ENCODE data around the gene LILRB2. TPM values are rescaled to one million over a fixed set of nuclear protein-coding genes. Genes with fewer than 3 reads are reported as not detected.
"Not testable (repeated sequence)": the region's sequence is repeated elsewhere in the genome, so short reads cannot be mapped to it uniquely, and the experiment has no call there.

Gene LILRB2
- polyA plus RNA-seq, 3 donors, result 111 to 574 (median 172) TPM

- peaks cover 58 to 69% of the 10 kb centered on the region in 2 donors for H3K4me1 ChIP-seq (ENCODE audit: control insufficient read depth in 1 of 2, insufficient read depth in 2 of 2, low read length in 2 of 2)
Observed at GRCh38 chr19:54287456-54287855, 6.5 kb upstream of the LILRB2 start.

DNA sequence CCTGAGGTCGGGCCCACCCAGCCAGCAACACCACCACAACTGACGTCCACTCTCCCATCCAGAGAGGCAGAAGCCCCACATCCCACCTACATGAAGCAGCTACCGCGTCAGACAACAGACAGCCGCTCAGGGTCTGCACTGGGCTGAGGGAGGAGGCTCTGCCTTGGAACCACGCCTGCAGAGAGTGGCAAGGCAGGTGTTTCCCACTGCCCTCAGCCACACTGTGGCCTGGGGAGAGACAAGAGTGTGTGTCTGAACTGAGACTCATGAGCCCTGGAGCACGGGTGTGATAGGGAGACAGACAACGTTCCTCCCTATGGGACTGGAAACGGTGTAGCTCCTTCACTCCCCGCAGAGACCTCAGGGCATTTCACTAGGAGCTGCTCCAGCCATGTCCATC, 5.4 kb upstream of the LILRB2 start:
- H3K4me3 ChIP-seq (replicated peaks in 1 of 3; ENCODE audit: low read depth in 2 of 3, low read length in 3 of 3); H3K79me2 ChIP-seq (ENCODE audit: insufficient read depth, low read length); H4K20me1 ChIP-seq (ENCODE audit: insufficient read depth, low read length); H3K27me3 ChIP-seq (ENCODE audit: control insufficient read depth in 2 of 2, insufficient read depth in 2 of 2, low read length in 2 of 2); H3K4me3 Mint-ChIP-seq; H3K27ac ChIP-seq (ENCODE audit: low read depth in 1 of 2, low read length in 2 of 2); H3K27me3 Mint-ChIP-seq (ENCODE audit: low read depth in 3 of 3); H2AFZ ChIP-seq (ENCODE audit: insufficient read depth, low read depth, low read length, poor library complexity, severe bottlenecking); H3K9me3 ChIP-seq (replicated peaks in 1 of 2; ENCODE audit: control insufficient read depth in 1 of 2, insufficient read depth in 1 of 2, low read length in 2 of 2); H3K9me3 Mint-ChIP-seq; H3K36me3 Mint-ChIP-seq; H3K9ac ChIP-seq (ENCODE audit: insufficient read depth, low read length, poor library complexity, severe bottlenecking); H3K4me2 ChIP-seq (replicated peaks; ENCODE audit: extremely low read depth, low read length, poor library complexity, severe bottlenecking); DNase-seq; H3K36me3 ChIP-seq (replicated peaks in 1 of 2; ENCODE audit: control insufficient read depth in 1 of 2, insufficient read depth in 2 of 2, low read length in 2 of 2): not testable (repeated sequence)
- Mint-ChIP-seq H3K4me1 (peaks cover 79% of the 10 kb centered on the region), H3K27ac (peak overlapping the region in 2 of 7 donors; percentile 38 to 68)
- H3K4me1 ChIP-seq (ENCODE audit: control insufficient read depth in 1 of 2, insufficient read depth in 2 of 2, low read length in 2 of 2), result peaks cover 69 to 81% of the 10 kb centered on the region in 2 donors
- 86% methylated on average over 1 of the region's 10 CpGs for WGBS (ENCODE audit: insufficient coverage)
- intact Hi-C loops (cut with micrococcal nuclease), result loop anchor here in 1 of 2 donors (10.0 kb wide), 1 partner anchor 49 kb away; the partner anchor contains the start of gene LILRA4

More at GRCh38 chr19:54287456-54287855, 6.5 kb upstream of the LILRB2 start:
- H3K9me3 ChIP-seq (replicated peaks in 1 of 2; ENCODE audit: control insufficient read depth in 1 of 2, insufficient read depth in 1 of 2, low read length in 2 of 2), result no peaks in the 10 kb centered on the region
- peaks cover 68% of the 10 kb centered on the region for H3K4me1 Mint-ChIP-seq
- H3K9ac ChIP-seq (ENCODE audit: insufficient read depth, low read length, poor library complexity, severe bottlenecking), result no peak overlapping the region
- 100% methylated on average over 1 of the region's 4 CpGs for WGBS (ENCODE audit: insufficient coverage)
- no peak overlapping the region for H2AFZ ChIP-seq (ENCODE audit: insufficient read depth, low read depth, low read length, poor library complexity, severe bottlenecking)
- intact Hi-C loops (cut with micrococcal nuclease), result loop anchor here in 1 of 2 donors (10.0 kb wide), 1 partner anchor 47 kb away; the partner anchor contains the start of gene LILRA4
- no peak overlapping the region for H3K4me3 ChIP-seq (replicated peaks in 1 of 3; ENCODE audit: low read depth in 2 of 3, low read length in 3 of 3)
- no peak overlapping the region for H3K27ac ChIP-seq (ENCODE audit: low read depth in 1 of 2, low read length in 2 of 2)
- no peak for DNase-seq
- H3K36me3 ChIP-seq (replicated peaks in 1 of 2; ENCODE audit: control insufficient read depth in 1 of 2, insufficient read depth in 2 of 2, low read length in 2 of 2), result no peaks in the 10 kb centered on the region
- peak overlapping the region in 1 of 7 donors; percentile 3 for H3K27ac Mint-ChIP-seq
- TF ChIP-seq CTCF (IDR thresholded peaks at IDR 0.05), result no peak
- peak overlapping the region in 1 of 2 donors; percentile 39 for H3K4me3 Mint-ChIP-seq
- peaks cover 8 to 11% (median 10%) of the 10 kb centered on the region in 3 donors for H3K27me3 Mint-ChIP-seq (ENCODE audit: low read depth in 3 of 3)
- no peaks in the 10 kb centered on the region for H3K9me3 Mint-ChIP-seq
- H3K4me2 ChIP-seq (replicated peaks; ENCODE audit: extremely low read depth, low read length, poor library complexity, severe bottlenecking), result no peak overlapping the region
- H4K20me1 ChIP-seq (ENCODE audit: insufficient read depth, low read length), result no peaks in the 10 kb centered on the region
- peaks cover 0 to 3% of the 10 kb centered on the region in 2 donors for H3K27me3 ChIP-seq (ENCODE audit: control insufficient read depth in 2 of 2, insufficient read depth in 2 of 2, low read length in 2 of 2)
- no peaks in the 10 kb centered on the region for H3K79me2 ChIP-seq (ENCODE audit: insufficient read depth, low read length)
- H3K36me3 Mint-ChIP-seq, result peaks cover 0 to 4% of the 10 kb centered on the region in 2 donors

DNA sequence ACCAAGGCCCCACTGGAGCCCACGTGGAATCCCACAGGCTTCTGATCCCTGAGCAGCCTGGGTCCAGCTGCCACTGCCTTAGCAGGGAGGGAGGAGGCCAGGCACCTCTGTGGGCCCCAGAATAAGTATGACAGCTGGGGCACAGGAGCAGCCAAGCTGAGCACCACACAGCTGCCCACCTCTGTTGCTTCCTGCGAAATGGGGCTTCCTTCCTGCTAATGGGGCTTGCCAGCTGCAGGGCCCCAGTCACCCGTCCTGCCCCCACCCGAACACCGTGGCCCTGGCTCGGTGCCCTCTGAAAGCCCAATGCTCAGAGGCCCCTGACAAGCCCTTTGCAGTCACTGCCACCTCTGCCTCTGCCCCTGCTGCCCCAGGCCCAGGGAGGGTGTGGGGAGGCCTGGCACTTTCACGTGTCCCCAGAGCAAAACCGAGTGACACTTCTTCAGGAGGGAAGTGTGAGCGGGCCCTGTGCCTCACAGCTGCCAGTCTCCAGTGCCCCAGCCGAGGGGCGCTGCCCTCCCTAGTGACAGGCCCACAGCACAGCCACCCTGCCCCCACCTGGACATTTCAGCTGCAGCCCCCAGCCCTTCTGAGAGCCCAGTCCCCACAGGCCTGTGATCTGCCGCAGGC, 4.6 kb upstream of the LILRB2 start:
- Mint-ChIP-seq H3K4me1 (peaks cover 84% of the 10 kb centered on the region), H3K27ac (peak overlapping the region in 1 of 7 donors; percentile 32)
- not testable (repeated sequence) for H3K9me3 ChIP-seq (replicated peaks in 1 of 2; ENCODE audit: control insufficient read depth in 1 of 2, insufficient read depth in 1 of 2, low read length in 2 of 2); H3K4me3 ChIP-seq (replicated peaks in 1 of 3; ENCODE audit: low read depth in 2 of 3, low read length in 3 of 3); H3K79me2 ChIP-seq (ENCODE audit: insufficient read depth, low read length); DNase-seq; H3K36me3 Mint-ChIP-seq; H3K4me2 ChIP-seq (replicated peaks; ENCODE audit: extremely low read depth, low read length, poor library complexity, severe bottlenecking); H3K9me3 Mint-ChIP-seq; H3K27ac ChIP-seq (ENCODE audit: low read depth in 1 of 2, low read length in 2 of 2); H3K4me3 Mint-ChIP-seq; H3K9ac ChIP-seq (ENCODE audit: insufficient read depth, low read length, poor library complexity, severe bottlenecking); H3K27me3 Mint-ChIP-seq (ENCODE audit: low read depth in 3 of 3); H3K27me3 ChIP-seq (ENCODE audit: control insufficient read depth in 2 of 2, insufficient read depth in 2 of 2, low read length in 2 of 2); H3K36me3 ChIP-seq (replicated peaks in 1 of 2; ENCODE audit: control insufficient read depth in 1 of 2, insufficient read depth in 2 of 2, low read length in 2 of 2); H4K20me1 ChIP-seq (ENCODE audit: insufficient read depth, low read length)
- Histone ChIP-seq H3K4me1 (ENCODE audit: control insufficient read depth in 1 of 2, insufficient read depth in 2 of 2, low read length in 2 of 2) (peaks cover 71 to 81% of the 10 kb centered on the region in 2 donors), H2AFZ (ENCODE audit: insufficient read depth, low read depth, low read length, poor library complexity, severe bottlenecking) (peak overlapping the region; percentile 21)
- 21% methylated on average over 4 of the region's 12 CpGs for WGBS (ENCODE audit: insufficient coverage)
- intact Hi-C loops (cut with micrococcal nuclease), result loop anchor here in 1 of 2 donors (10.0 kb wide), 1 partner anchor 49 kb away; the partner anchor contains the start of gene LILRA4
